ENCODE measurements around the gene MCOLN3.

MCOLN3 gene

DNA sequence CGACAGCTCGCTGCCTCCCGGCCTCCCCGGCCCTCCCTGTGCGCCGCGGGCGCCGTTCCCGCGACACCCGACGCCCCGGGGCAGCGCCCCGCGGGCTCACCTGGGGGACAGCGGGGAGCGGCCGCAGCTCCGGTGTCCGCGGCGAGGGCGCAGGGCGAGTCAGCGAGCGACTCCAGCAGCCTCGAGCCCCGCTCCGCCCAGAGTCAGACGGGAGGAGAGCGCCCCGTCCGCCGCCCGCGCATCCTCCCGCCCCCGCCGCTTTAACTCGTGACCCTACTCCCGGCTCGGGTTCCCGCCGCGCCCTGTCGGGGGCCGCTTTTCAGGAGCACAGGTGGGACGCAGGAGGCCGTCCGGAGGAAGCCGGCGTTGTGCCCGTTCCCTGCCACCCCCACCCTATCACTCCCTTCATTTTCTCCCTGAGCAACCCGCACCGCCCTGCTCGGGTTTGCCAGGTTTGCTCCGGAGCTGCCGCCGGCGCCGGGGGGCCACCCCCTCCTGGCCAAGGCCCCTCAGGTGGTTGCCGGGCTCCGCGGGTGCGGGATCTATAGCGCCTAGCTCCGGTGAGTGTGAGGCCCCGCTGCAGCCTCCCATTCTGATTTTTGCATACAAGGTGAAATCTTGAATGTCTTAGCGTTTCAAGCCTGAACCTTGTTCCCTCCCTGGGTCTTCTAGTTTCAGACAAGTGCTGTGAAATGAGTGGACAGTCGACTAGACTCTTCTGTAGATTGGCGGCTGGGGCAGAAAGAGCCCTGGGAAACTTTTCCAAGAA is at the start of gene MCOLN3 (continued):
- TF ChIP-seq ZNF416 (tag by site-specific recombination; IDR thresholded peaks at IDR 0.05) (no peak), KLF1 (tag by site-specific recombination; IDR thresholded peaks at IDR 0.05) (peak; percentile 81), ZBTB48 (tag by site-specific recombination; IDR thresholded peaks at IDR 0.05) (peak; percentile 70; the same call in 1 of the 2 replicates), ZNF629 (tag by site-specific recombination; IDR thresholded peaks at IDR 0.05) (peak; percentile 69), ZNF223 (tag by site-specific recombination; IDR thresholded peaks at IDR 0.05) (no peak), TRIM28 (IDR thresholded peaks at IDR 0.05; ENCODE audit: borderline replicate concordance, low read length) (no peak), ZNF19 (tag by site-specific recombination; IDR thresholded peaks at IDR 0.05; ENCODE audit: low read depth) (no peak), ZNF248 (tag by site-specific recombination; IDR thresholded peaks at IDR 0.05) (no peak), GLI2 (tag by site-specific recombination; IDR thresholded peaks at IDR 0.05; ENCODE audit: borderline replicate concordance, low read depth) (no peak), ZNF114 (tag by site-specific recombination; IDR thresholded peaks at IDR 0.05) (no peak), SETDB1 (IDR thresholded peaks at IDR 0.05; ENCODE audit: insufficient read length, low read length) (no peak), KLF9 (tag by site-specific recombination; IDR thresholded peaks at IDR 0.05; ENCODE audit: low read depth) (peak; percentile 74), ZSCAN30 (tag by site-specific recombination; IDR thresholded peaks at IDR 0.05) (0 out of 2 replicates have a peak, but pooled peaks have one; percentile 36), ZNF830 (tag by site-specific recombination; IDR thresholded peaks at IDR 0.05; ENCODE audit: low read depth) (no peak), ZNF394 (tag by site-specific recombination; IDR thresholded peaks at IDR 0.05; ENCODE audit: borderline replicate concordance) (no peak; the same call in 1 of the 2 replicates), ZNF354C (tag by site-specific recombination; IDR thresholded peaks at IDR 0.05; ENCODE audit: borderline replicate concordance, low read depth) (no peak), REPIN1 (tag by site-specific recombination; IDR thresholded peaks at IDR 0.05; ENCODE audit: low read depth) (0 out of 2 replicates have a peak, but pooled peaks have one; percentile 37), ZIC2 (tag by site-specific recombination; IDR thresholded peaks at IDR 0.05) (peak; percentile 96), GLI4 (tag by site-specific recombination; IDR thresholded peaks at IDR 0.05) (0 out of 2 replicates have a peak, but pooled peaks have one; percentile 25), ZNF843 (tag by site-specific recombination; IDR thresholded peaks at IDR 0.05) (peak; percentile 84), ZNF175 (tag by site-specific recombination; IDR thresholded peaks at IDR 0.05) (no peak), SCRT2 (tag by site-specific recombination; IDR thresholded peaks at IDR 0.05) (peak; percentile 94)
- TF ChIP-seq, protein P1, sequence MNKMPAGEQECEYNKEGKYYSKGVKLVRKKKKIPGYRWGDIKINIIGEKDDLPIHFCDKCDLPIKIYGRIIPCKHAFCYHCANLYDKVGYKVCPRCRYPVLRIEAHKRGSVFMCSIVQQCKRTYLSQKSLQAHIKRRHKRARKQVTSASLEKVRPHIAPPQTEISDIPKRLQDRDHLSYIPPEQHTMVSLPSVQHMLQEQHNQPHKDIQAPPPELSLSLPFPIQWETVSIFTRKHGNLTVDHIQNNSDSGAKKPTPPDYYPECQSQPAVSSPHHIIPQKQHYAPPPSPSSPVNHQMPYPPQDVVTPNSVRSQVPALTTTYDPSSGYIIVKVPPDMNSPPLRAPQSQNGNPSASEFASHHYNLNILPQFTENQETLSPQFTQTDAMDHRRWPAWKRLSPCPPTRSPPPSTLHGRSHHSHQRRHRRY (tag by site-specific recombination; IDR thresholded peaks at IDR 0.05) = no peak
- TF ChIP-seq, protein P2, sequence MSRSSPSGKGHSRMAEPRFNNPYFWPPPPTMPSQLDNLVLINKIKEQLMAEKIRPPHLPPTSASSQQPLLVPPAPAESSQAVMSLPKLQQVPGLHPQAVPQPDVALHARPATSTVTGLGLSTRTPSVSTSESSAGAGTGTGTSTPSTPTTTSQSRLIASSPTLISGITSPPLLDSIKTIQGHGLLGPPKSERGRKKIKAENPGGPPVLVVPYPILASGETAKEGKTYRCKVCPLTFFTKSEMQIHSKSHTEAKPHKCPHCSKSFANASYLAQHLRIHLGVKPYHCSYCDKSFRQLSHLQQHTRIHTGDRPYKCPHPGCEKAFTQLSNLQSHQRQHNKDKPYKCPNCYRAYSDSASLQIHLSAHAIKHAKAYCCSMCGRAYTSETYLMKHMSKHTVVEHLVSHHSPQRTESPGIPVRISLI (tag by site-specific recombination; IDR thresholded peaks at IDR 0.05) = no peak
- TF ChIP-seq, protein P3, sequence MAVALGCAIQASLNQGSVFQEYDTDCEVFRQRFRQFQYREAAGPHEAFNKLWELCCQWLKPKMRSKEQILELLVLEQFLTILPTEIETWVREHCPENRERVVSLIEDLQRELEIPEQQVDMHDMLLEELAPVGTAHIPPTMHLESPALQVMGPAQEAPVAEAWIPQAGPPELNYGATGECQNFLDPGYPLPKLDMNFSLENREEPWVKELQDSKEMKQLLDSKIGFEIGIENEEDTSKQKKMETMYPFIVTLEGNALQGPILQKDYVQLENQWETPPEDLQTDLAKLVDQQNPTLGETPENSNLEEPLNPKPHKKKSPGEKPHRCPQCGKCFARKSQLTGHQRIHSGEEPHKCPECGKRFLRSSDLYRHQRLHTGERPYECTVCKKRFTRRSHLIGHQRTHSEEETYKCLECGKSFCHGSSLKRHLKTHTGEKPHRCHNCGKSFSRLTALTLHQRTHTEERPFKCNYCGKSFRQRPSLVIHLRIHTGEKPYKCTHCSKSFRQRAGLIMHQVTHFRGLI (tag by site-specific recombination; IDR thresholded peaks at IDR 0.05) = peak; percentile 32; the same call in 1 of the 2 replicates
- TF ChIP-seq, protein P4, sequence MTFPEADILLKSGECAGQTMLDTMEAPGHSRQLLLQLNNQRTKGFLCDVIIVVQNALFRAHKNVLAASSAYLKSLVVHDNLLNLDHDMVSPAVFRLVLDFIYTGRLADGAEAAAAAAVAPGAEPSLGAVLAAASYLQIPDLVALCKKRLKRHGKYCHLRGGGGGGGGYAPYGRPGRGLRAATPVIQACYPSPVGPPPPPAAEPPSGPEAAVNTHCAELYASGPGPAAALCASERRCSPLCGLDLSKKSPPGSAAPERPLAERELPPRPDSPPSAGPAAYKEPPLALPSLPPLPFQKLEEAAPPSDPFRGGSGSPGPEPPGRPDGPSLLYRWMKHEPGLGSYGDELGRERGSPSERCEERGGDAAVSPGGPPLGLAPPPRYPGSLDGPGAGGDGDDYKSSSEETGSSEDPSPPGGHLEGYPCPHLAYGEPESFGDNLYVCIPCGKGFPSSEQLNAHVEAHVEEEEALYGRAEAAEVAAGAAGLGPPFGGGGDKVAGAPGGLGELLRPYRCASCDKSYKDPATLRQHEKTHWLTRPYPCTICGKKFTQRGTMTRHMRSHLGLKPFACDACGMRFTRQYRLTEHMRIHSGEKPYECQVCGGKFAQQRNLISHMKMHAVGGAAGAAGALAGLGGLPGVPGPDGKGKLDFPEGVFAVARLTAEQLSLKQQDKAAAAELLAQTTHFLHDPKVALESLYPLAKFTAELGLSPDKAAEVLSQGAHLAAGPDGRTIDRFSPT (tag by site-specific recombination; IDR thresholded peaks at IDR 0.05) = peak; percentile 88
- TF ChIP-seq, protein P5, sequence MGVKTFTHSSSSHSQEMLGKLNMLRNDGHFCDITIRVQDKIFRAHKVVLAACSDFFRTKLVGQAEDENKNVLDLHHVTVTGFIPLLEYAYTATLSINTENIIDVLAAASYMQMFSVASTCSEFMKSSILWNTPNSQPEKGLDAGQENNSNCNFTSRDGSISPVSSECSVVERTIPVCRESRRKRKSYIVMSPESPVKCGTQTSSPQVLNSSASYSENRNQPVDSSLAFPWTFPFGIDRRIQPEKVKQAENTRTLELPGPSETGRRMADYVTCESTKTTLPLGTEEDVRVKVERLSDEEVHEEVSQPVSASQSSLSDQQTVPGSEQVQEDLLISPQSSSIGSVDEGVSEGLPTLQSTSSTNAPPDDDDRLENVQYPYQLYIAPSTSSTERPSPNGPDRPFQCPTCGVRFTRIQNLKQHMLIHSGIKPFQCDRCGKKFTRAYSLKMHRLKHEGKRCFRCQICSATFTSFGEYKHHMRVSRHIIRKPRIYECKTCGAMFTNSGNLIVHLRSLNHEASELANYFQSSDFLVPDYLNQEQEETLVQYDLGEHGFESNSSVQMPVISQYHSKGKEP (tag by site-specific recombination; IDR thresholded peaks at IDR 0.05) = no peak
- TF ChIP-seq, protein P6, sequence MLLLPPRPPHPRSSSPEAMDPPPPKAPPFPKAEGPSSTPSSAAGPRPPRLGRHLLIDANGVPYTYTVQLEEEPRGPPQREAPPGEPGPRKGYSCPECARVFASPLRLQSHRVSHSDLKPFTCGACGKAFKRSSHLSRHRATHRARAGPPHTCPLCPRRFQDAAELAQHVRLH (tag by site-specific recombination; IDR thresholded peaks at IDR 0.05) = peak; percentile 52; the same call in 1 of the 2 replicates
